Measurements from ENCODE around the gene SERP2. TPM values are rescaled to one million over a fixed set of nuclear protein-coding genes. Genes with fewer than 3 reads are reported as not detected.

SERP2 gene
- total RNA-seq, 1 donor from 2014 or later, result 4.8 TPM

- peaks cover 30% of the 10 kb centered on the region for H3K4me1 Mint-ChIP-seq
- no peak for DNase-seq (ENCODE audit: low spot score in 2 of 2, unreplicated experiment in 2 of 2)
- H3K36me3 Mint-ChIP-seq, result no peaks in the 10 kb centered on the region
- no peak overlapping the region for H3K4me3 Mint-ChIP-seq
- peaks cover 8% of the 10 kb centered on the region for H3K27me3 Mint-ChIP-seq (ENCODE audit: low read depth)
- TF ChIP-seq, protein P1, sequence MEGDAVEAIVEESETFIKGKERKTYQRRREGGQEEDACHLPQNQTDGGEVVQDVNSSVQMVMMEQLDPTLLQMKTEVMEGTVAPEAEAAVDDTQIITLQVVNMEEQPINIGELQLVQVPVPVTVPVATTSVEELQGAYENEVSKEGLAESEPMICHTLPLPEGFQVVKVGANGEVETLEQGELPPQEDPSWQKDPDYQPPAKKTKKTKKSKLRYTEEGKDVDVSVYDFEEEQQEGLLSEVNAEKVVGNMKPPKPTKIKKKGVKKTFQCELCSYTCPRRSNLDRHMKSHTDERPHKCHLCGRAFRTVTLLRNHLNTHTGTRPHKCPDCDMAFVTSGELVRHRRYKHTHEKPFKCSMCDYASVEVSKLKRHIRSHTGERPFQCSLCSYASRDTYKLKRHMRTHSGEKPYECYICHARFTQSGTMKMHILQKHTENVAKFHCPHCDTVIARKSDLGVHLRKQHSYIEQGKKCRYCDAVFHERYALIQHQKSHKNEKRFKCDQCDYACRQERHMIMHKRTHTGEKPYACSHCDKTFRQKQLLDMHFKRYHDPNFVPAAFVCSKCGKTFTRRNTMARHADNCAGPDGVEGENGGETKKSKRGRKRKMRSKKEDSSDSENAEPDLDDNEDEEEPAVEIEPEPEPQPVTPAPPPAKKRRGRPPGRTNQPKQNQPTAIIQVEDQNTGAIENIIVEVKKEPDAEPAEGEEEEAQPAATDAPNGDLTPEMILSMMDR (IDR thresholded peaks at IDR 0.05; ENCODE audit: unreplicated experiment), result no peak
- no peak overlapping the region for H3K27ac Mint-ChIP-seq
- no peaks in the 10 kb centered on the region for H3K9me3 Mint-ChIP-seq
Measured at GRCh38 chr13:44415815-44416214, 42.2 kb downstream of the SERP2 start.

DNA sequence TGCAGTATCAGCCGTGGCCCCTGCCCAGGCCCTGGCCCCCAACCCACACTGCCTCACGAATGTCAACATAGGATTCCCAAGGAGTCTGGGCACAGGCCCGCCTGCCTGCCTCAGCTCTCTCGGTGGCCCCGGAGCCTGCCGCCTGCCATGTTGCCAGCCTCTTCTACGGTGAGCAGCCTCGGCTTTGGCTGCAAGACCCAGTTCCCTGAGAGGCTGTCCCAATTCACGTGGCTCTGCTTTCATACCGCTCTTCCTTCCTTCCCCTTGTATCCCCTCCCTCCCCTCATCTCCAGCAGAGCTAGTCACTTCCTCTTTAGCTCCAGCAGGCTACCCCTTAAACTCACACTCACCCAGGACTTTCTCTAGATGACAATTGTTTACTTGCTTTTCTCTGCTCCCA lies 42.7 kb downstream of the SERP2 start:
- Mint-ChIP-seq H3K9me3 (no peaks in the 10 kb centered on the region), H3K27me3 (ENCODE audit: low read depth) (peaks cover 5% of the 10 kb centered on the region), H3K36me3 (no peaks in the 10 kb centered on the region), H3K4me3 (no peak overlapping the region), H3K4me1 (peaks cover 30% of the 10 kb centered on the region), H3K27ac (no peak overlapping the region)
- DNase-seq (ENCODE audit: low spot score in 2 of 2, unreplicated experiment in 2 of 2), result no peak
- TF ChIP-seq, protein P1 (IDR thresholded peaks at IDR 0.05; ENCODE audit: unreplicated experiment), result no peak

- Mint-ChIP-seq H3K4me1 (peaks cover 30% of the 10 kb centered on the region), H3K27ac (no peak overlapping the region), H3K4me3 (no peak overlapping the region), H3K9me3 (no peaks in the 10 kb centered on the region), H3K27me3 (ENCODE audit: low read depth) (peaks cover 8% of the 10 kb centered on the region), H3K36me3 (no peaks in the 10 kb centered on the region)
- no peak for DNase-seq (ENCODE audit: low spot score in 2 of 2, unreplicated experiment in 2 of 2)
- TF ChIP-seq, protein P1 (IDR thresholded peaks at IDR 0.05; ENCODE audit: unreplicated experiment), result no peak
Measured at GRCh38 chr13:44416744-44417143, 43.1 kb downstream of the SERP2 start.

DNA sequence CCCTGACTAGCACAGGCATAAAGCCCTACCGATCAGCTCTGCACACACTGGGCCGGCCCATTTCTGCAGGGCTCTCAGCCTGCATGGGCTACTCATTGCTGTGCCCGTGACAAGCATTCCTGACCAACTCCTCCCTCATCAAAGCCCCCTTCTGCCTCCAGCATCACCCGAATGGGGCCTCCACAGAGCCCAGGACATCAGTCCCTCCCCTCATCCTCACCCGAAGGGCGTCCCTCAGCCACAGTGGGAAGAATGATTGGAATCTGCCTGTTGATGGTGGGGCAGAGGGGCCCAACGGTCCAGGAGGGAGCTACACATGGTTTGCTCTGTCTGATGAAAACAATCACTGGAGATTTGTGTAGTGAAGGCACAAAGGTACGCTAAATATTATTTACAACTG lies 43.8 kb downstream of the SERP2 start:
- Mint-ChIP-seq H3K4me1 (peaks cover 24% of the 10 kb centered on the region), H3K4me3 (no peak overlapping the region), H3K9me3 (no peaks in the 10 kb centered on the region), H3K27ac (peak overlapping the region; percentile 84), H3K36me3 (no peaks in the 10 kb centered on the region), H3K27me3 (ENCODE audit: low read depth) (peaks cover 15% of the 10 kb centered on the region)
- TF ChIP-seq, protein P1 (IDR thresholded peaks at IDR 0.05; ENCODE audit: unreplicated experiment), result no peak
- DNase-seq (ENCODE audit: low spot score in 2 of 2, unreplicated experiment in 2 of 2), result no peak

DNA sequence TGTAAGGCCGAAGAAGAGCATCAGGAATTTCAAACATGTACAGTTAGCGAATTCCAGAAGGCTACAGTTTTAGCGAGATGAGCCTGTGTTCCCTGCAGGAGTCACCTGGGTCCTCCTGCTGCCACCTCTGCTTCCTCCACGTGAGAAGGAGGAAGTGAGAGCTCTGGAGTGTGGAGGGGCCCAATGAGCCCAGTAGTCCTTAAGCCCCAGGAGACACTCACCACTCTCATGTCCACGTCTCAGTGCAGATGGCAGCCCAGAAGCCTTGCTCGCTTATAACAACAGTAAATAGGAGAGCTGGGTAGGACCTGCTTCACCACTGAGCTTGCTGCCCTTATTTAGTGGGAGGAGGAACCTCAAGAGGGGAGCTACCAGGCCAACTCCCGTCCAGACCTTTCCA lies 44.3 kb downstream of the SERP2 start:
- peaks cover 17% of the 10 kb centered on the region for H3K27me3 Mint-ChIP-seq (ENCODE audit: low read depth)
- TF ChIP-seq, protein P1 (IDR thresholded peaks at IDR 0.05; ENCODE audit: unreplicated experiment), result no peak

More for the DNA sequence above, 44.3 kb downstream of the SERP2 start:
- Mint-ChIP-seq H3K9me3 (no peaks in the 10 kb centered on the region), H3K27ac (peak overlapping the region; percentile 84), H3K4me3 (no peak overlapping the region), H3K36me3 (no peaks in the 10 kb centered on the region), H3K4me1 (peaks cover 20% of the 10 kb centered on the region)
- no peak for DNase-seq (ENCODE audit: low spot score in 2 of 2, unreplicated experiment in 2 of 2)

Data from mesothelial cell of epicardium (in vitro differentiated cells).